Spleen (tissue), 11 donors: ENCODE results near the gene SCYGR3. TPM values are rescaled to one million over a fixed set of nuclear protein-coding genes. Genes with fewer than 3 reads are reported as not detected.

Experiments used
- DNase-seq: peaks from one replicate; pipeline ENCODE4 v3.0.0-alpha.2; 2020
- H3K27ac ChIP-seq, 8 donors: fragments of 200-600 bp; sonication (generic) in 7 of 8; 1 replicate in 4 of 8; 2 replicates in 4 of 8; pipeline versions ENCODE4 v1.5.0 to v1.8.0; 2016 to 2021; ENCODE audit warnings: inconsistent platforms in 4 of 8, mild to moderate bottlenecking in 4 of 8, moderate library complexity in 1 of 8
- H3K27me3 ChIP-seq, 7 donors: fragments of 200-600 bp; sonication (generic) in 6 of 7; replicated peaks in 1 of 7; 1 replicate in 4 of 7; 2 replicates in 3 of 7; pipeline versions ENCODE4 v1.5.0 to v1.8.0; 2016 to 2021; ENCODE audit warnings: inconsistent platforms in 3 of 7, mild to moderate bottlenecking in 1 of 7
- H3K36me3 ChIP-seq, 6 donors: fragments of 200-600 bp; sonication (generic) in 5 of 6; 1 replicate in 4 of 6; 2 replicates in 2 of 6; pipeline versions ENCODE4 v1.5.0 to v1.8.0; 2016 to 2021; ENCODE audit warnings: inconsistent platforms in 2 of 6
- H3K4me1 ChIP-seq, 6 donors: fragments of 200-600 bp; sonication (generic) in 5 of 6; 1 replicate in 3 of 6; 2 replicates in 3 of 6; pipeline versions ENCODE4 v1.5.0 to v1.8.0; 2016 to 2021; ENCODE audit warnings: inconsistent platforms in 3 of 6
- H3K4me3 ChIP-seq, 8 donors: fragments of 200-600 bp; sonication (generic) in 7 of 8; 1 replicate in 4 of 8; 2 replicates in 4 of 8; pipeline versions ENCODE4 v1.5.0 to v1.8.0; 2016 to 2021; ENCODE audit warnings: inconsistent platforms in 4 of 8, mild to moderate bottlenecking in 4 of 8, moderate library complexity in 2 of 8
- H3K9me3 ChIP-seq, 8 donors: fragments of 200-600 bp; sonication (generic) in 7 of 8; 1 replicate in 4 of 8; 2 replicates in 4 of 8; pipeline versions ENCODE4 v1.5.0 to v1.8.0; 2016 to 2021; ENCODE audit warnings: inconsistent platforms in 4 of 8
- POLR2A ChIP-seq, 3 donors: fragments of 450-650 bp; IDR thresholded peaks; one replicate each; pipeline ENCODE4 v1.5.1; 2017; ENCODE audit warnings: antibody characterized with exemption in 3 of 3, mild to moderate bottlenecking in 1 of 3
- POLR2AphosphoS5 ChIP-seq, 3 donors: sonication (generic); formaldehyde crosslinking; IDR thresholded peaks; one replicate each; pipeline ENCODE4 v1.5.1; 2017; ENCODE audit warnings: antibody characterized with exemption in 3 of 3
- WGBS, 5 donors: extraction: QIAGEN DNeasy Blood & Tissue Kit in 3 of 5; methylation state at CpG; one replicate each; pipeline versions ENCODE4 v1.1.5 to v1.1.7; 2013 to 2018; 5-methylcytosine and 5-hydroxymethylcytosine counted together
- intact Hi-C: fragments of 100-400 bp; cut with DNase I; formaldehyde crosslinking; loops from one replicate; pipeline ENCODE4 v1.15.0; 2023; ENCODE audit warnings: low total_unique reads
- polyA plus RNA-seq, 3 donors: library from polyadenylated mRNA; stranded (reverse); fragments of 200-250 nt; gene quantifications; one replicate each; pipeline ENCODE4 v1.2.1, GENCODE V29; 2013
- total RNA-seq, 7 donors: library from RNA; depleted of rRNA in 3 of 7; stranded (reverse); fragments of >200 nt in 3 of 7; fragmentation: NEBNext Ultra II Directional in 4 of 7; extraction: Animal tissue kit (Norgen Biotek cat#: 25700) in 4 of 7; gene quantifications; one replicate each; pipeline versions ENCODE4 v1.1.0 to v1.2.1, GENCODE V29; 2016 to 2021
- TF ChIP-seq, protein P1 (sequence below), 11 experiments: fragments of 200-600 bp in 7 of 11; fragments of 450-650 bp in 4 of 11; sonication (generic) in 4 of 11; IDR thresholded peaks in 8 of 11; conservative IDR thresholded peaks in 3 of 11; 1 replicate in 7 of 11; 2 replicates in 4 of 11; pipeline versions ENCODE4 v1.4.0 to v1.8.0; 2016 to 2021; ENCODE audit warnings: antibody characterized with exemption in 11 of 11, inconsistent platforms in 4 of 11, mild to moderate bottlenecking in 1 of 11
- donor health status: healthy with polysubstance abuse.
- donor health status: DM: no; HTN: no; CAD: no; lungs with moderate emphysema.
- donor health status: DM: no; HTN: no; CAD: no.
- donor health status: Bipolar disorder and iron deficiency.
- donor health status: healthy.
- donor health status: DM: no; HTN: no; CAD: no.
- donor health status: DM: yes; HTN: yes; CAD: no.

The SCYGR3 gene
- total and polyA plus RNA-seq, 10 donors, result not detected

DNA sequence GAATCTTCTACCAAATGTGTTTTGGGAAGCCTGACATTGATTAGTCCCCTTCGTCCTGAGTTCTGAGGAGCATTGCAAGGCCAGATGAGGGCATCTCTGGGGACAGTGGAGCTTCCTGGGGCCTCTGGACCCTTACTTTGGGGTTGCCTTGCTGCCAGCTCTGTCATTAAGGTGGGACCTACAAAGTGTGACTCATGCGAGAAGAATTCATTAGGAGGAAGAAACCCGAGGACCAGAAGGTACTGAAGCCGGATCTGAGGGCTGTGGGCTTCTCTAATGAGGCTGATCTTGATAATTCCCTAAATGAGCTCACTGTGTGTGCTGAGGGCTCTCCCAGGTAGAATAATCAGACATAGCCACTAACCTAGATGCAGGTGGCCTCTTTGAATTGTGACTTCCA lies 16.6 kb downstream of the SCYGR3 start:
- intact Hi-C loops, result no loop called here
- H3K27ac ChIP-seq, result no peak overlapping the region
- no peak overlapping the region for H3K4me3 ChIP-seq
- no peaks in the 10 kb centered on the region for H3K4me1 ChIP-seq
- TF ChIP-seq, protein P1, sequence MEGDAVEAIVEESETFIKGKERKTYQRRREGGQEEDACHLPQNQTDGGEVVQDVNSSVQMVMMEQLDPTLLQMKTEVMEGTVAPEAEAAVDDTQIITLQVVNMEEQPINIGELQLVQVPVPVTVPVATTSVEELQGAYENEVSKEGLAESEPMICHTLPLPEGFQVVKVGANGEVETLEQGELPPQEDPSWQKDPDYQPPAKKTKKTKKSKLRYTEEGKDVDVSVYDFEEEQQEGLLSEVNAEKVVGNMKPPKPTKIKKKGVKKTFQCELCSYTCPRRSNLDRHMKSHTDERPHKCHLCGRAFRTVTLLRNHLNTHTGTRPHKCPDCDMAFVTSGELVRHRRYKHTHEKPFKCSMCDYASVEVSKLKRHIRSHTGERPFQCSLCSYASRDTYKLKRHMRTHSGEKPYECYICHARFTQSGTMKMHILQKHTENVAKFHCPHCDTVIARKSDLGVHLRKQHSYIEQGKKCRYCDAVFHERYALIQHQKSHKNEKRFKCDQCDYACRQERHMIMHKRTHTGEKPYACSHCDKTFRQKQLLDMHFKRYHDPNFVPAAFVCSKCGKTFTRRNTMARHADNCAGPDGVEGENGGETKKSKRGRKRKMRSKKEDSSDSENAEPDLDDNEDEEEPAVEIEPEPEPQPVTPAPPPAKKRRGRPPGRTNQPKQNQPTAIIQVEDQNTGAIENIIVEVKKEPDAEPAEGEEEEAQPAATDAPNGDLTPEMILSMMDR (IDR thresholded peaks at IDR 0.05 in 8 of 11, conservative IDR thresholded peaks at IDR 0.05 in 3 of 11), result no peak
- TF ChIP-seq POLR2AphosphoS5 (IDR thresholded peaks at IDR 0.05) (no peak), POLR2A (IDR thresholded peaks at IDR 0.05) (no peak)
- no peak for DNase-seq
- H3K27me3 ChIP-seq, result peaks cover 0 to 37% (median 0%) of the 10 kb centered on the region in 7 donors
- H3K36me3 ChIP-seq, result no peaks in the 10 kb centered on the region
- no peaks in the 10 kb centered on the region for H3K9me3 ChIP-seq
- WGBS, 5 donors, result 78 to 88% (median 85%) methylated on average over 4 of the region's 4 CpGs

DNA sequence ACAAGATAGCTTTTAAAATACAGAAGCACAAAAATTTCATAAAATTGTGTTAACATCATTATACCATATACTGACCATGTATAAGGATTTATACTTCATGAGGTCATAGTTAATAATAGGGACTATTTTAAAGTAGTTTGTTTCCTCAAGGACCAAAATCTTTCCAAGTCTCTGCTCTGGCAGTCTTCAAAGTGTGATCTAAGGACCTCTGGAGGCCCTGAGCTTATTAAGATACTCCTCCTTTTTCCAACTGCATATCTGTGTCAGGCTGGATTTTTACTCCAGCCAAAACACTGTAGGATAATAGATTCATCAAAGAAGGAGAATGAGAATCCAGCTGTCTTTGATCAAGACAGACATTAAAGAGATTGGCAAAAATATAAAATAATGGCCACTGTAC lies 17.6 kb downstream of the SCYGR3 start:
- no peaks in the 10 kb centered on the region for H3K4me1 ChIP-seq
- no peaks in the 10 kb centered on the region for H3K36me3 ChIP-seq
- TF ChIP-seq POLR2AphosphoS5 (IDR thresholded peaks at IDR 0.05) (no peak), POLR2A (IDR thresholded peaks at IDR 0.05) (no peak)
- TF ChIP-seq, protein P1 (IDR thresholded peaks at IDR 0.05 in 8 of 11, conservative IDR thresholded peaks at IDR 0.05 in 3 of 11), result no peak
- no peak for DNase-seq
- H3K9me3 ChIP-seq, result no peaks in the 10 kb centered on the region
- intact Hi-C loops, result no loop called here
- H3K27me3 ChIP-seq, result peaks cover 0 to 37% (median 0%) of the 10 kb centered on the region in 7 donors
- no peak overlapping the region for H3K27ac ChIP-seq
- no peak overlapping the region for H3K4me3 ChIP-seq

DNA sequence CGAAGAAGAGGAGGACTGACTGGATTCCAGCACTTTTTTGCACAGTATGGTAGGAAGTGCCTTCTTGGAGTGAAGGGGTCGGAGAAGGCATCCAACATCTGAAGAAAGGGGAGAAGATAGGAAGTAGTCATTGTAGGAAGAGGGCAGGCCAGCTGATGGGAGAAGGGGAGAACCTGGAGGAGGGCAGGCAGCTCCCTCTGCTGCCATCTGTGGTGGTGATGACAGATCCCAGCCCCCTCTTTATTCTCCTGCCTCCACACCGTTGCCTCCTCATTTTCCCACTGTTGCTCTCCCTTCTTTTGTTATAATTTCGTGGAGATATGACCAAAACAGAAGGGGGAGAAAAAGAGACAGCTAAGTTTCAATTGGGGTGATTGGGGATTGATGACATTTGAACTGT lies 18.8 kb downstream of the SCYGR3 start:
- Histone ChIP-seq H3K27me3 (peaks cover 0 to 43% (median 0%) of the 10 kb centered on the region in 7 donors), H3K36me3 (no peaks in the 10 kb centered on the region), H3K4me1 (no peaks in the 10 kb centered on the region), H3K27ac (no peak overlapping the region), H3K9me3 (no peaks in the 10 kb centered on the region), H3K4me3 (no peak overlapping the region)
- 40 to 74% (median 55%) methylated on average over 3 to 4 of the region's 4 CpGs for WGBS, 5 donors
- DNase-seq, result no peak
- intact Hi-C loops, result no loop called here
- TF ChIP-seq POLR2AphosphoS5 (IDR thresholded peaks at IDR 0.05), result no peak

DNA sequence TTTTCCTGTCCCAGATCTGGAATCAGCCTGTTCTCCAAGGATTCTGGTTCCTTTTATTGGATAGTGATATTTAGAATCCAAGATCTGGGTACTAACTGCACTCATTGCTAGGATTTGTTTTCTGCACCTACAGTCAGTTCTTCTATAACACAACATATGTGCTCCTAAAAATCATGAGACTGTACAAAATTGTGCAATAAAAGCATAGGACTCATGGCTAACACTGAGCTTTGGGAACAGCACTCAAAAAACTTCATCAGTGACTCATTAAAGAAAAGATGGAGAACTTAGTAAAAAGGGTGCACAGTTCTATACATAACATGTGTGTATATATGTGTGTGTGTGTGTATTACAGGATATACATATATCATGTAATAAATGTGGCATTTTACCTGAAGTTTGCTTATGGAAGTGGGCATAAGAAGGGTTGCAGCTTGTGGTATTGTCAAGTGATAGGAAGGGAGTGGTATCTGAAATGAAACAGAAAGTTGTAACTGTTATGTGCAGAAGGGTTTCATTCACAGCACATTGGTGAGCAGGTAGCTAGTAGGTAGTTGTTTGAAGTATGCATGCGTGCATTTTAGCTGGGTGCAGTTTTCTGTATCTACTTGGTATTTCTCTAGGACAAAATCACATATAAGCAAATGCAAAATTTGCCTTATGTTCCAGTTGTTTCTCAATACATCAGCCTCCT lies 21.8 kb downstream of the SCYGR3 start:
- intact Hi-C loops, result no loop called here
- 76 to 96% (median 88%) methylated on average over 1 of the region's 1 CpG for WGBS, 5 donors
- no peak overlapping the region for H3K27ac ChIP-seq
- TF ChIP-seq POLR2AphosphoS5 (IDR thresholded peaks at IDR 0.05) (no peak), POLR2A (IDR thresholded peaks at IDR 0.05) (no peak)
- TF ChIP-seq, protein P1 (IDR thresholded peaks at IDR 0.05 in 8 of 11, conservative IDR thresholded peaks at IDR 0.05 in 3 of 11), result no peak
- no peaks in the 10 kb centered on the region for H3K4me1 ChIP-seq
- H3K9me3 ChIP-seq, result peaks cover 0 to 12% (median 0%) of the 10 kb centered on the region in 8 donors
- H3K4me3 ChIP-seq, result no peak overlapping the region
- H3K36me3 ChIP-seq, result no peaks in the 10 kb centered on the region
- peaks cover 0 to 36% (median 0%) of the 10 kb centered on the region in 7 donors for H3K27me3 ChIP-seq
- no peak for DNase-seq
